ENCODE results near the gene ASIC4. TPM values are rescaled to one million over a fixed set of nuclear protein-coding genes. Genes with fewer than 3 reads are reported as not detected.

The ASIC4 gene
- total and polyA plus RNA-seq, 7 experiments from 2014 or later: 0.12 to 0.49 (median 0.17) TPM; not detected in 3

DNA sequence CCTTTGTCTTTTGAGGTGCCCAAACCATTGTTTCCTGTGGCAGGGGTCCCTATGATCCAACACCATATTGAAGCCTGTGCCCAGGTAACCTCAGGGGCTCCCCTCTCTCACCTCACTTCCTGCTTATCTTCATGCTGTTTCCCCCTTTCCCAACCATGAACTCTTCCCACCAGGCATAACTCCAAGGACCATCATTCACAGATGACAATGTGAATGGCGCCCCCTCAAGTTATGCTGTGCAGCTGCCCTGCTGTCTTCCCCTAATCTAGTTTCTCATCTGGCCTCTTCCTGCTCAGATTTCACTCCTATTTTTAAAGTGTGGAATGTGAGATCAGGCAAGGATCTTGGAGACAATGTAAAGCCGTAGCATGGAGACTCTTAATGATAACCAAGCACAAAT, 14.1 kb upstream of the ASIC4 start:
- peaks cover 26 to 42% (median 36%) of the 10 kb centered on the region in 7 donors for H3K4me1 Mint-ChIP-seq
- H3K36me3 ChIP-seq (ENCODE audit: control insufficient read depth in 2 of 3, insufficient read depth in 3 of 3, low read length in 3 of 3): peaks cover 0 to 21% (median 0%) of the 10 kb centered on the region in 3 experiments
- CTCF ChIA-PET: interaction anchor here (0.9 to 1.8 kb wide), 3 partner anchors 10 to 98 kb away, joined by 3 to 8 read pairs (median 4); no protein-coding TSS in a partner anchor
- H3K4me3 Mint-ChIP-seq: peak overlapping the region; percentile 91 to 99 (median 96)
- POLR2A ChIA-PET: interaction anchor here (1.5 kb wide), 1 partner anchor 221 kb away, joined by 4 read pairs; the partner anchor contains the start of gene DNAJB2
- H3K4me3 ChIP-seq (ENCODE audit: low read length): no peak overlapping the region
- peaks cover 4 to 9% of the 10 kb centered on the region in 2 donors for H3K27me3 ChIP-seq (ENCODE audit: control insufficient read depth in 2 of 2, insufficient read depth in 2 of 2, low read length in 2 of 2)
- no peaks in the 10 kb centered on the region for H3K9me3 ChIP-seq (ENCODE audit: control insufficient read depth in 2 of 3, low read length in 3 of 3)
- H3K36me3 Mint-ChIP-seq: peaks cover 7 to 31% (median 11%) of the 10 kb centered on the region in 5 donors
- no peak for DNase-seq
- no peak overlapping the region for H3K27ac ChIP-seq (ENCODE audit: low read depth, low read length)
- H3K27ac Mint-ChIP-seq: peak overlapping the region in 2 of 9 donors; percentile 81 to 86
- H3K27me3 Mint-ChIP-seq: peaks cover 13 to 30% (median 24%) of the 10 kb centered on the region in 5 donors
- intact Hi-C loops (cut with micrococcal nuclease): no loop called here
- peaks cover 0 to 2% (median 0%) of the 10 kb centered on the region in 11 donors for H3K9me3 Mint-ChIP-seq
- peaks cover 19 to 22% of the 10 kb centered on the region in 2 donors for H3K4me1 ChIP-seq (ENCODE audit: control insufficient read depth in 2 of 2, insufficient read depth in 2 of 2, low read length in 2 of 2)
- no peak for ATAC-seq

DNA sequence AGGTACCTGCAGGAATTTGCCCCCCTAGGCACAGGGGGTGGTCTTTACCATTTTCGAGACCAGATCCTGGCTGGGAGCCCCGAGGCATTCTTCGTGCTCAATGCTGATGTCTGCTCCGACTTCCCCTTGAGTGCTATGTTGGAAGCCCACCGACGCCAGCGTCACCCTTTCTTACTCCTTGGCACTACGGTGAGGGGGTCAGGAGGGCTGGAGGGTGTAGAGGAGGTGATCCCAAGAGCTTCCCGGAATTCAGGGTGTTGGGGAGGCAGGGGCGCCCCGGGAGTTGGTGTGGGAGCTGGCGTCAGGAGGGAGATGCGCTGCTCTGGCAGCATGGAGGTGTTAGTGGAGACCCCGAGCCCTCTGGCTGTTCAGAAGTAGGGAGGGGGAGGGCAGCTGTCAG, 12.4 kb upstream of the ASIC4 start:
- Mint-ChIP-seq H3K27me3 (peaks cover 4 to 16% (median 13%) of the 10 kb centered on the region in 5 donors), H3K9me3 (peaks cover 0 to 2% (median 0%) of the 10 kb centered on the region in 11 donors), H3K27ac (no peak overlapping the region), H3K36me3 (peaks cover 9 to 47% (median 24%) of the 10 kb centered on the region in 5 donors), H3K4me3 (no peak overlapping the region), H3K4me1 (peaks cover 26 to 36% (median 31%) of the 10 kb centered on the region in 7 donors)
- peaks cover 16 to 17% of the 10 kb centered on the region in 2 donors for H3K4me1 ChIP-seq (ENCODE audit: control insufficient read depth in 2 of 2, insufficient read depth in 2 of 2, low read length in 2 of 2)
- ChIA-PET POLR2A (no interaction called here), CTCF (no interaction called here)
- ATAC-seq (no peak), DNase-seq (no peak)
- H3K27ac ChIP-seq (ENCODE audit: low read depth, low read length): no peak overlapping the region
- H3K36me3 ChIP-seq (ENCODE audit: control insufficient read depth in 2 of 3, insufficient read depth in 3 of 3, low read length in 3 of 3): peaks cover 0 to 38% (median 0%) of the 10 kb centered on the region in 3 experiments
- H3K4me3 ChIP-seq (ENCODE audit: low read length): no peak overlapping the region
- intact Hi-C loops (cut with micrococcal nuclease): no loop called here
- H3K9me3 ChIP-seq (ENCODE audit: control insufficient read depth in 2 of 3, low read length in 3 of 3): no peaks in the 10 kb centered on the region
- H3K27me3 ChIP-seq (ENCODE audit: control insufficient read depth in 2 of 2, insufficient read depth in 2 of 2, low read length in 2 of 2): peaks cover 0 to 9% of the 10 kb centered on the region in 2 donors

DNA sequence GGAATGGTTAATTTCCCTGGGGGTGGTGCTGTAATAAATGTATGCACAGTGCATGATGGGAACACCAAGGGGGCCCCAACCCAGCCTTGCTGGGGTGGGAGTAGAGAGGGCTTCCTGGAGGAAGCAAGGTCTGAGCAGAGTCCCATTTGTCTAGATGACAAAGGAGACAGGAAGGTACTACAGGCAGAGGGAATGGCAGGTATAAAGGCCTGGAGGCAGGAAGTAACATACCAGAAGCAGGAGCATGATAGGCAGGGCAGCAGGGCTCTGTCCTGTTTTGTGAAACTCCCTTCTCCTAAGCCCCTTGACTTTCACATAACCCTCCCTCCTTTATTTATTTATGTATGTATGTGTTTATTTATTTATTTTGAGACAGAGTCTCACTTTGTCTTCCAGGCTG, 11.7 kb upstream of the ASIC4 start:
- CTCF ChIA-PET: no interaction called here

GRCh38 chr2:219505585-219505984, 8.7 kb upstream of the ASIC4 start:
- H3K36me3 Mint-ChIP-seq: peaks cover 10 to 52% (median 21%) of the 10 kb centered on the region in 5 donors
- POLR2A ChIA-PET: interaction anchor here (1.3 kb wide), 1 partner anchor 13 kb away, joined by 3 read pairs; no protein-coding TSS in a partner anchor
- intact Hi-C loops (cut with micrococcal nuclease): no loop called here
- H3K9me3 ChIP-seq (ENCODE audit: control insufficient read depth in 2 of 3, low read length in 3 of 3): no peaks in the 10 kb centered on the region
- H3K36me3 ChIP-seq (ENCODE audit: control insufficient read depth in 2 of 3, insufficient read depth in 3 of 3, low read length in 3 of 3): peaks cover 0 to 43% (median 0%) of the 10 kb centered on the region in 3 experiments
- H3K4me3 ChIP-seq (ENCODE audit: low read length): no peak overlapping the region
- H3K4me1 ChIP-seq (ENCODE audit: control insufficient read depth in 2 of 2, insufficient read depth in 2 of 2, low read length in 2 of 2): peaks cover 0 to 12% of the 10 kb centered on the region in 2 donors
- H3K4me1 Mint-ChIP-seq: peaks cover 7 to 18% (median 11%) of the 10 kb centered on the region in 7 donors
- H3K27me3 Mint-ChIP-seq: peaks cover 7 to 17% (median 12%) of the 10 kb centered on the region in 5 donors
- H3K27ac Mint-ChIP-seq: no peak overlapping the region
- H3K9me3 Mint-ChIP-seq: peaks cover 0 to 5% (median 0%) of the 10 kb centered on the region in 11 donors
- DNase-seq: no peak
- CTCF ChIA-PET: no interaction called here
- H3K4me3 Mint-ChIP-seq: no peak overlapping the region
- H3K27ac ChIP-seq (ENCODE audit: low read depth, low read length): no peak overlapping the region
- peaks cover 0 to 5% of the 10 kb centered on the region in 2 donors for H3K27me3 ChIP-seq (ENCODE audit: control insufficient read depth in 2 of 2, insufficient read depth in 2 of 2, low read length in 2 of 2)
- no peak for ATAC-seq

More for the DNA sequence above, 11.7 kb upstream of the ASIC4 start:
- Histone ChIP-seq H3K4me3 (ENCODE audit: low read length) (no peak overlapping the region), H3K27me3 (ENCODE audit: control insufficient read depth in 2 of 2, insufficient read depth in 2 of 2, low read length in 2 of 2) (peaks cover 0 to 1% of the 10 kb centered on the region in 2 donors), H3K9me3 (ENCODE audit: control insufficient read depth in 2 of 3, low read length in 3 of 3) (no peaks in the 10 kb centered on the region), H3K36me3 (ENCODE audit: control insufficient read depth in 2 of 3, insufficient read depth in 3 of 3, low read length in 3 of 3) (peaks cover 0 to 43% (median 0%) of the 10 kb centered on the region in 3 experiments), H3K4me1 (ENCODE audit: control insufficient read depth in 2 of 2, insufficient read depth in 2 of 2, low read length in 2 of 2) (peaks cover 9 to 10% of the 10 kb centered on the region in 2 donors), H3K27ac (ENCODE audit: low read depth, low read length) (no peak overlapping the region)
- peaks cover 19 to 30% (median 26%) of the 10 kb centered on the region in 7 donors for H3K4me1 Mint-ChIP-seq
- DNase-seq (no peak), ATAC-seq (no peak)
- peaks cover 0 to 2% (median 0%) of the 10 kb centered on the region in 11 donors for H3K9me3 Mint-ChIP-seq
- H3K36me3 Mint-ChIP-seq: peaks cover 9 to 52% (median 25%) of the 10 kb centered on the region in 5 donors
- no peak overlapping the region for H3K4me3 Mint-ChIP-seq
- intact Hi-C loops (cut with micrococcal nuclease): no loop called here
- peaks cover 4 to 9% (median 8%) of the 10 kb centered on the region in 5 donors for H3K27me3 Mint-ChIP-seq
- no peak overlapping the region for H3K27ac Mint-ChIP-seq
- POLR2A ChIA-PET: no interaction called here

DNA sequence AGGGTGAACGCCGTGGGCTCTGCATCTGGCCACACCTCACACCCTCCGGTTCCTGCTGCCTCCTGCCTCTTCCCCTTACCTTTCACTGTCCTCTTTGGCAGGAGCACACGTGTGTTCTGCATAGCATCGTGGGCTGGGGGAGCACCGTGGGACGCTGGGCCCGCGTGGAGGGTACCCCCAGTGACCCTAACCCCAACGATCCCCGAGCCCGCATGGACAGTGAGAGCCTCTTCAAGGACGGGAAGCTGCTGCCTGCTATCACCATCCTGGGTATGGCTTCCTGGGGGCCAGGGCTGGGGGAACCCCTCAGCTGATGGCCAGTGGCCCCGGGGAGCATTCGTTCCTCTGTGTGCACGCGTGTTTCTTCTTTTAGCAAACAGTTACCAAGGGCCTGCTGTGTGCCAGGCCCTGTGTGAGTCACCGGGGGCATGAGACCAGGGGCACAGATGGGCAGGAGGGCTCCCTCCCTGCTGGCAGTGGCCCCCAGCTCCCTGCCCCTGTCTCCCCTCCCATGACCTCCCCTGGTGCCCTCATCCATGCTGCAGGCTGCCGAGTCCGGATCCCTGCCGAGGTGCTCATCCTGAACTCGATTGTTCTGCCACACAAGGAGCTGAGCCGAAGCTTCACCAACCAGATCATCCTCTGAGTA, 8.0 kb upstream of the ASIC4 start:
- DNase-seq (no peak), ATAC-seq (no peak)
- no peak overlapping the region for H3K27ac ChIP-seq (ENCODE audit: low read depth, low read length)
- H3K36me3 Mint-ChIP-seq: peaks cover 10 to 51% (median 21%) of the 10 kb centered on the region in 5 donors
- intact Hi-C loops (cut with micrococcal nuclease): no loop called here
- H3K27me3 Mint-ChIP-seq: peaks cover 11 to 24% (median 19%) of the 10 kb centered on the region in 5 donors
- CTCF ChIA-PET: no interaction called here
- H3K4me1 Mint-ChIP-seq: peaks cover 7 to 17% (median 11%) of the 10 kb centered on the region in 7 donors
- H3K4me3 Mint-ChIP-seq: no peak overlapping the region
- peaks cover 0 to 5% (median 0%) of the 10 kb centered on the region in 11 donors for H3K9me3 Mint-ChIP-seq
- no peak overlapping the region for H3K27ac Mint-ChIP-seq
- no peak overlapping the region for H3K4me3 ChIP-seq (ENCODE audit: low read length)
- POLR2A ChIA-PET: interaction anchor here (1.3 kb wide), 1 partner anchor 12 kb away, joined by 3 read pairs; no protein-coding TSS in a partner anchor
- peaks cover 0 to 12% of the 10 kb centered on the region in 2 donors for H3K4me1 ChIP-seq (ENCODE audit: control insufficient read depth in 2 of 2, insufficient read depth in 2 of 2, low read length in 2 of 2)
- peaks cover 0 to 43% (median 0%) of the 10 kb centered on the region in 3 experiments for H3K36me3 ChIP-seq (ENCODE audit: control insufficient read depth in 2 of 3, insufficient read depth in 3 of 3, low read length in 3 of 3)
- H3K27me3 ChIP-seq (ENCODE audit: control insufficient read depth in 2 of 2, insufficient read depth in 2 of 2, low read length in 2 of 2): peaks cover 0 to 8% of the 10 kb centered on the region in 2 donors
- H3K9me3 ChIP-seq (ENCODE audit: control insufficient read depth in 2 of 3, low read length in 3 of 3): no peaks in the 10 kb centered on the region

DNA sequence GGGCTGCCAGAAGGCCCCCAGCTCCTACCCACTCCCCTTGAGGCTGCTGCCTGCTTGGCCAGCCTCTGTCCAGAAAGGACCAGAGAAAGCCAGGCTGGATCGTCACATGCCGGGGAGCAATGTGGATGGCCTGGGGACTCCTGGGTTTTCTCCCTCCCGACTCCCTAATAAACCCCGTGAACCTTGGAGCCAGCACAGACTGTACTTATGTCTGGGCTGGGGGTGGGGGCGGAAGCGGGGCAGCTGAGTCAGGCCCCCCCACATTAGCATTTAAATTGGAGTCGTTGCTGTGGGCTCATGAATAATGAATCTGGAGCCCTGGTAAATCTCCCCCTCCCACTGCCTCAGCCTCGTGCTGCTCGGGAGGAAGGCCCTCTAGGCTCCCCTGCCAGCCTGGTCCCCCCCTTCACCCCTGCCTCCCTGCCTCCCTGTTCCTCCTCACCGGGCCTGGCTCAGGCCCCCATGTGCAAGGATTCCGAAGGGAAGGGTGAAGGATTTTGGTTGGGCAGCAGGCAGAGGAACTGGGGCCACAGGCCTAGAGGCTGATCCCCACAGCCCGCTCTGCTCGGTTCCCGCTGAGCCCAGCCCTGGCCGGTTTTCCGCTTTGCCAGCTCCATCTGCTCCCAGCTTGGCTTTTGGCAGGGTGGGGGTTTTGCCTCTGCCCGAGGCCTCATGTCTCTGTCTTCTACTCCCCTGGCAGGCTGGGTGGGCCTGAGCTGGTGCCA, 7.3 kb upstream of the ASIC4 start:
- H3K27me3 Mint-ChIP-seq: peaks cover 16 to 30% (median 22%) of the 10 kb centered on the region in 5 donors

More for the DNA sequence above, 7.3 kb upstream of the ASIC4 start:
- Histone ChIP-seq H3K9me3 (ENCODE audit: control insufficient read depth in 2 of 3, low read length in 3 of 3) (no peaks in the 10 kb centered on the region), H3K27me3 (ENCODE audit: control insufficient read depth in 2 of 2, insufficient read depth in 2 of 2, low read length in 2 of 2) (peaks cover 0 to 8% of the 10 kb centered on the region in 2 donors), H3K36me3 (ENCODE audit: control insufficient read depth in 2 of 3, insufficient read depth in 3 of 3, low read length in 3 of 3) (peaks cover 0 to 43% (median 0%) of the 10 kb centered on the region in 3 experiments), H3K27ac (ENCODE audit: low read depth, low read length) (no peak overlapping the region), H3K4me3 (ENCODE audit: low read length) (no peak overlapping the region), H3K4me1 (ENCODE audit: control insufficient read depth in 2 of 2, insufficient read depth in 2 of 2, low read length in 2 of 2) (peaks cover 0 to 12% of the 10 kb centered on the region in 2 donors)
- Mint-ChIP-seq H3K9me3 (peaks cover 0 to 5% (median 0%) of the 10 kb centered on the region in 11 donors), H3K4me1 (peaks cover 7 to 18% (median 12%) of the 10 kb centered on the region in 7 donors), H3K27ac (no peak overlapping the region), H3K36me3 (peaks cover 9 to 44% (median 21%) of the 10 kb centered on the region in 5 donors), H3K4me3 (no peak overlapping the region)
- no peak for ATAC-seq
- intact Hi-C loops (cut with micrococcal nuclease): no loop called here
- CTCF ChIA-PET: no interaction called here
- no peak for DNase-seq
- POLR2A ChIA-PET: interaction anchor here (1.3 kb wide), 1 partner anchor 12 kb away, joined by 3 read pairs; no protein-coding TSS in a partner anchor

Data from naive thymus-derived CD4-positive, alpha-beta T cell (primary cell).